Regular cardiac myocyte (primary cell): ENCODE results near the gene SLC5A2. TPM values are rescaled to one million over a fixed set of nuclear protein-coding genes. Genes with fewer than 3 reads are reported as not detected.

Source experiments
- total RNA-seq: library from RNA; depleted of rRNA; stranded (reverse); fragments of >200 nt; gene quantifications from 2 replicates; pipeline ENCODE4 v1.2.3, GENCODE V29; 2014

The SLC5A2 gene
- total RNA-seq = under 0.01 and 0.19 TPM in 2 replicates

DNA sequence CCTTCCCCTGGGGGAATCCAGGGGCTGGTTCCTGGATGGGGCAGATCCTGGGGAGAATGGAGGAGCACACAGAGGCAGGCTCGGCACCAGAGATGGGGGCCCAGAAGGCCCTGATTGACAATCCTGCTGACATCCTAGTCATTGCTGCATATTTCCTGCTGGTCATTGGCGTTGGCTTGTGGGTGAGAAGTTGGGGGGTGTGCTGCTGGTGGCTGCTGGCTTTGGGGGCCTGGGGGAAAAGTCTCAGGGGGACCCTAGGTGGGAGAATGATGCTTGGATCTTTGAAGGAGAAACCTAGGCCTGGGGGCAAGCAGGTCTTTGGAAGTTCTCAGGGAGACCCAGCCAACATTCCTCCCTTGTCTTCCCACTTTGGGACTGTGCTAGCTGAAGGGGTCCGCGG lies at the start of gene SLC5A2:
Gene SLC5A2, plus strand, starts transcription at position 43 of the 400 bp plus-strand sequence. Its CDS starts 14 bp downstream, at position 57.

DNA sequence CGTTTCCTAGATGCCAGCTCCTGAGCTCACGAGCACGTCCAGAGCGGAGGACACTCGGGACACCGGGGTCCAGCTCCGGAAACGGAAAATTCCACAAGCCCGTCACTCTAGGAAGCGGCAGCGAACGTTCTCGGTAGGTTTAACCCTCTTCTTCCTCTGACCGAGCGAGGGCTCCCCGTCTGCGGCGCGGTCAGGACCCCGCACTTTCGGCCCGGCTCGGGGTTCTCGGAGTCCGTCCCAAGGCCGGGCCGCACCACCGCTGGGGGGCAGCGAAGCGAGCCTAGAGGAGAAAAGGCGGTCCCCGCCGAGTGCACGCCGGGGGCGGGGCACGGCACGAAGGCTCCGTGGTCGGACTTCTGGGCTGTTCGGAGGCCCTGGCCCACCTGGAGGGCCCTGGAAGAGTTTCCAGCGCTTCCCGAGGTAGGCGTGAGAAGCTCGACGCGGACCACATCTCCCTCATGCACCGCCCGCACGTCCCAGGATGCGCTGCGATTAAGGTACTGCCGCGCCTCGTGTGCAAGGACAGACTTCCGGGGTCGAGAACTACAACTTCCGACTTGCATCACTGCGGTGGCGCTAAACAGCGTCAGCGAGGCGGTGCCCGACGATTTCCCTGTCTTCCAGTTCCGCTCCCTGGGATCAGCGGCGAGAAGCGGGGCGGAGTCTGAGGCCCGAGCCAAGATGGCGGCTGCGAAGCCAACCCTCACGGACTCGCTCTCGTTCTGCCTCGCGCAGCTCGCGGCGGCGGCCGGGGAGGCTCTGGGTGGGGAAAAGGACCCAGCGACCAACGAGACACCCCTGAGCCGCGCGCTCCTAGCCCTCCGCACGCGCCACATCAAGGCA lies 23.9 kb upstream of the SLC5A2 start, which contains the start of gene ARMC5:
Gene ARMC5, plus strand, starts transcription at position 658 of the 843 bp plus-strand sequence. Its CDS starts 24 bp downstream, at position 682.

DNA sequence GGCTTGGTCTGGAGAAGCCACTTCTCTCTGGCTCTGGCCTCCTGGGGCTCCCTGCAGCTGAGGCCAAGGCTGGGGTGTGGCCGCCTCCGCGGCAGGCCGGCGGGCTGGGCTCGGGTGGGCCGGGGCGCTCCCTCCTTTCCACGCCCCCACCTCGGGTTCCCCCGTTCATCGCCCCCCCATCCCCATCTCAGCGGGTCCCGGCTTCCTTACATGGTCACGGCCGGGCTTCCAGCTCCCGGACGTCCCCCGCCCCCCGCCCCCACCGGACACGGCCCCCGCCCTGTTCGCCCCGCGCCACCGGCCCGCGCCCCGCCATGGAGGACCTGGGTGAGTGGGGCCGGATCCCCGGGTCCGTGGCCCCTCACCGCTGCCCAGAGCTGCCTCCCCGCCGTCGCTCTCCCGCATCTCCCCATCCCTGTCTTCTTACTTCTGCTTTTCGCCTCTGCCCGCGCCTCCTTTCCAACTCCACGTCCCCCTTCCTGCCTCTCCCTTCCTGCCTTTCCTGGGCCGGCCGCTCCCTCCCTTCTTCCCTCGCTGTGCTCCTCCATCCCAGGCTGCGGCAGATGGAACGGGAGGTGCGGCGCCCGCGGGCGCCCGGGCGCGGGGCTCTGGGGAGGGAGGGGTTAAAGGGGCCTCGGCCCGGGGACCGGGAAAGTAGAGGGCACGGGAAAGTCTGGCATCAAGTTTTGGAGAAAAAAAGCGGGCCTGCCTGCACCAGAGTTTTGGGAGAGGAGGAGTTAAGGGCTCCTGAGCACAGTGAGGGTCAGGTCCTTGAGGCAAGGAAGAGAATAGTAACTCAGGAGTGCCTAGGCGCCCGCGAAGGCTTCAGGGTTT lies 10.8 kb upstream of the SLC5A2 start, which contains the start of gene TGFB1I1:
Gene TGFB1I1, plus strand, starts transcription at position 278 of the 834 bp plus-strand sequence. Its CDS starts 37 bp downstream, at position 315.

DNA sequence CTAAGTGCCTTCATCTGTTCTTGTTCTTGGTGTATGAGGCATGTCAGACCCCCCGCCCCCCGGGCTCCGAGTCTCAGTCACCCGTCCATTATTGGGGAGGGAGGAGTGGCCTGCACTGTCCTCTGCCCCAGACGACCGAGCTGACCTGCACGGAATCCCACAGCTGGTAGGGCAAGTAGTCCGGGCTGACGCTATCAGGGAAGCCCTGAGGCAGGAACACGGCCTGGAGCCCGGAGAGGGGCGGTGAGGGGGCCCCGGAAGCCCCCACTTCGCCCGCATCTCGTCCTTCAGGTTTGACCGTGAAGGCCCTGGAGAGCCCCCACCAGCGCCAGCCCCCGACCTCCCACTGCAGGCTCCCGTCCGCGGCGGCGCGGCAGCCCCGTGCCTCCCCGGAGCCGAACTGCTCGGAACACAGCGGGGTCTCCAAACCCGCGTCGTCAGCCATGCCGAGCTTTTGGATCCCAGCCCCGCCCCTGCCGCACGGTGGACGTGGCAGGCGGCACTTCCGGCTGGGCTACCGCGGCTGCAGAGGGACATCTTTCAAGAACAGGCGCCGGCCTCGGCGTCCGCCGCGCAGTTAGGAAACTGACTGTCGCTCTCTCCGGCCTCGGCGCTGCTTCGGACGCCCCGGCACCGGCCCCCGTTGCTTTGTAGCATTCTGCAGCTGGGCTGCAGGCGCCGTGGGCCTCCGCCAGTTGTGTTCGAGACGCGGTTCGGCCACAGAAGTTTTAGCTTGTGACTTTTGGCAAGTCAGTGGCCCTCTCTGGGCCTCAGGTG lies 25.2 kb downstream of the SLC5A2 start, which contains the start of gene RUSF1:
Gene RUSF1, minus strand, starts transcription at position 463 of the 777 bp plus-strand sequence. Its CDS starts 18 bp downstream, at position 445.

DNA sequence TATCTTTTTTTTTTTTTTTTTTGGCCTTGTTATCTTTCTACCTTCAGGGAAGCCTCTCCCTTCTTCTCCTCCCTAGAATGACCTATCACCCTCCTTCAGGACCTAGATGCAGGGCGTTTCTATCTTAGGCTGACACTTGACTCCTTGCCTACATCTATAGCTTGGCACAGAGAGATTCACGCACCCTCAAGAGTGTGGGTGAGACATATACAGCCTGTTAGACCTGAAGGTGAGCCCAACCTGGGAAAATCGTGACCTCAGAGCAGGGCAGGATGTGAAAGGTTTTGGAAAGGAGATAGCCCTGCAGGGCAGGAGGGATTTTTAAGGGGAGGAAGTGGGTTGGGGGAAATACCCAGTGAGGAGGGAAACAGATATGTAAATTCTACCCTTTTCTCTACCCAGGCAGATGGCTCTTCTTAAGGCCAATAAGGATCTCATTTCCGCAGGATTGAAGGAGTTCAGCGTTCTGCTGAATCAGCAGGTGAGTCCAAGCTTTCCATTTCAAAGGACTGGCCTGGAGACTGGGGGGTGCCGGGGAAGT lies 44.9 kb downstream of the SLC5A2 start, which contains the start of gene AHSP:
Gene AHSP, plus strand, starts transcription at position 167 of the 541 bp plus-strand sequence. Its CDS starts 240 bp downstream, at position 407.

Other genes starting within 250 kb of the SLC5A2 start
- gene ITGAM, start 223.1 kb upstream of the SLC5A2 start, total RNA-seq = under 0.01 TPM in 1 of 2 replicates, not detected in the other
- gene ITGAX, start 127.9 kb upstream of the SLC5A2 start, total RNA-seq = under 0.01 and 0.28 TPM in 2 replicates
- gene ITGAD, start 89.8 kb upstream of the SLC5A2 start, total RNA-seq = not detected in 2 replicates
- not detected in 2 replicates for gene COX6A2, start 54.8 kb upstream of the SLC5A2 start, total RNA-seq
- gene ZNF843, start 40.3 kb upstream of the SLC5A2 start, total RNA-seq = 0.38 and 0.56 TPM in 2 replicates
- gene ARMC5, start 23.6 kb upstream of the SLC5A2 start, total RNA-seq = 5.1 and 8.4 TPM in 2 replicates
- 21.4 and 28.8 TPM in 2 replicates for gene TGFB1I1, start 11.0 kb upstream of the SLC5A2 start, total RNA-seq
- 47.0 and 55.0 TPM in 2 replicates for gene RUSF1, start 25.3 kb downstream of the SLC5A2 start, total RNA-seq
- gene AHSP, start 44.8 kb downstream of the SLC5A2 start, total RNA-seq = not detected in 2 replicates